Stimulated activated CD4-positive, alpha-beta T cell treated with anti-CD3 and anti-CD28 coated beads, Interleukin-1b, Interleukin-23, amount 100 ng/mL, for 24 hours (primary cell): ENCODE measurements around the gene GALNT12.

Experiments
- DNase-seq, 4 experiments: peaks; one replicate each; pipeline ENCODE4 v3.0.0-alpha.2; 2020; ENCODE audit warnings: low read depth in 4 of 4, low spot score in 1 of 4

Gene GALNT12

GRCh38 chr9:98877311-98877710 lies 69.8 kb downstream of the GALNT12 start:
- DNase-seq = no peak

- no peak for DNase-seq
Observed at GRCh38 chr9:98879094-98879962, 71.9 kb downstream of the GALNT12 start.

DNA sequence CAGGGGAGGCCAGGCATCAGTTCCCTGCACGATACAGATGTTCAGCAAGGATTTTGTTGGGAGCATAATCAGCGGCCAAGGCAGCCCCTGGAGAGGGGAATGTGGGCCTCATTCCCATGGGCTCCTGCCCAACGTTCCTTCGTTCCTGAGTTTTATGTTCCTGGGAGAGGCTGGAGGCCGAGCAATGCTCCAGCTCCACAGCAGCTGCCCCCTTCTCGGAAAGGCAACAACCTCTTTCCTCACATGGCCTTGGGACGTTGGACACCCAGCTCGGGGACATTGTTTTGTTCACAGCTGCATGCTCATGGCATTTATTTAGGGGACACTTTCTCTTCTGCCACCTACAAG lies 72.5 kb downstream of the GALNT12 start:
- no peak for DNase-seq

GRCh38 chr9:98880311-98881015 lies 73.0 kb downstream of the GALNT12 start:
- DNase-seq = no peak

GRCh38 chr9:98881356-98881755 lies 73.9 kb downstream of the GALNT12 start:
- no peak for DNase-seq

- no peak for DNase-seq
Observed at GRCh38 chr9:98881836-98882568, 74.5 kb downstream of the GALNT12 start.

DNA sequence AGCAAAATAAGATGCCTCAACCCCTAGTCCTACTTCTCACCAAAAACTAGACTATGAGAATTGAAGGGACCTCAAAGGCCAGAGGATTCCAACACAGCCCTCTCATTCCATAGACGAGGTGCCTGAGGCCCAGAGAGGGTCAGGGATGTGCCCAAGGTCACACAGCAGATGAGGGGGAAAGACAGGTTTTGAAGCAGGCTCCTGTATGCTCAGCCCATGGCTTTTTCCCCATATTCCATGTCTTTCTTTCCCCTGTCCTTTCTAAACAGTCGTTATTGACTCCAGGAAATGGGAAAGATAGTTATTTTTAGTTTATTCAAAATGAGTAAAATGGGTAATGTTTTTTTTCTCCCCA lies 75.1 kb downstream of the GALNT12 start:
- no peak for DNase-seq

DNA sequence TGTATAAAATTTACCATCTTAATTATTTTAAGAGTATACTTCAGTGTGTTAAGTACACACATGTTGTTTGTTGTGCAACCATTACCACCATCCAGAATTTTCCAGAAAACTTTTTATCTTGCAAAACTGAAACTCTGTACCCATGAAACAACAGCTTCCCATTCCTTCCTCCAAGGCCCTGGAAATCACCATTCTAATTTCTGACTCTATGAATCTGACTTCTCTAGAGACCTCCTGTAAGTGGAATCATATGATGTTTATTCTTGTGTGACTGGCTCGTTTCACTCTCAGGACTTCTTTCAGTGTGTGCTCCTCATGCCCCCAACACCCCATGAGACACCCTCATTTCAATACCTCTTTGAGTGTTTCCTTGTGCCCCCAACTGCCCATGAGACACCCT lies 75.8 kb downstream of the GALNT12 start:
- DNase-seq = no peak

DNA sequence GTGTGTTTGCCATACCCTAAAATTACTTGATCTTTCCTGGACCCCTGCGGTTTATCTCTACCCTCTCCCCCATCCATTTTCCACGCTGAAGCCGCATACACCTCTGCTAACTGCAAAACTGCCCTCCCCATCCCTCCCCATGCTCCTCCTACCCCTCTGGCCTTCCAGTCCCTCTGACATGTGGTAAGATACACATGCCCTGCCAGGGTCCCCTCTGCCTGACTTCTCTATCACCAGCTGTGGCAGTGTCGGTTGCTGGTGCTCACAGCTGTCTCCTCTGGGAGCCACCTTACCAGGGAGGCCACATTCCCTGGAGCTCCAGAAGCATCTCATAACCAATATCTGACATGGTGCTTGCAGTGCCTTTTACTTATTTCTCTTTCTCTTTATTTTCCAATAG lies 77.4 kb downstream of the GALNT12 start:
- DNase-seq = no peak

- DNase-seq = no peak
Observed at GRCh38 chr9:98885575-98886295, 78.3 kb downstream of the GALNT12 start.

- DNase-seq = no peak
Observed at GRCh38 chr9:98886691-98887229, 79.3 kb downstream of the GALNT12 start.

GRCh38 chr9:98887918-98888510 lies 80.5 kb downstream of the GALNT12 start:
- DNase-seq = no peak

- no peak for DNase-seq
Observed at GRCh38 chr9:98888801-98889421, 81.4 kb downstream of the GALNT12 start.

DNA sequence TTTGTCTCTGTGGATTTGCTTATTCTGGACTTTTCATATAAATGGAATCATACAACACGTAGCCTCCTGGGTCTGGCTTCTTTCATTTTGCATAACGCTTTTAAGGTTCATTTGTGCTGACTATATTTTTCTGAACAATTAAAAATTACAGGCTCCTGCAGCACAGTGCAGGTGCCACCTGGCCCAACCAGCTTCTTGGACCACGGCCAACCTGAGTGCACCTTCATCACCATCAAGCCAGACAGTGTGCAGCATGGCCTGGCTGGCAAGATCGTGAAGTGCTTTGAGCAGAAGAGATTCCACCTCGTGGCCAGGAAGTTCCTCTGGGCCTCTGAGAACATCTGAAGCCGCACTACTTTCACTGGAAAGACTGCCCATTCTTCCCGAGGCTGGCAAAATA lies 82.8 kb downstream of the GALNT12 start:
- no peak for DNase-seq

GRCh38 chr9:98892288-98892687 lies 84.8 kb downstream of the GALNT12 start:
- no peak for DNase-seq

DNA sequence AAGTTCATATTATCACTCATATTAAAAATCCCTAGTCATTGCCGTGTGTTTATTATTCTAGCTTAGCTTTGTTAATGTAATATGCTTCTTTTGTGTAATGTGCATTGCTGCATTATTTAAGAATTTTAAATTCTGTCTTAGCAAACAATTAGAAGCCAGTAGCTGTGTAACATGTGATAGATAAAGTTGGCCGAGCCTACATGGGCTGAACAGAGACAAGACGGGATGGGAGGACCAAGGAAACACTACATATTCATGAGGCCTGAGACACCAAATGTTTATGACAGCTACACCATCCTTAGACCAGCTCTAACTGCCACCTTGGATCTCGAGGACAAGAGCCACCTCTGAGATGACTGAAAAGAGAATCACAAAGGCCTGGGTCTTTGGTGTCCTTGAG lies 85.2 kb downstream of the GALNT12 start:
- DNase-seq = no peak

DNA sequence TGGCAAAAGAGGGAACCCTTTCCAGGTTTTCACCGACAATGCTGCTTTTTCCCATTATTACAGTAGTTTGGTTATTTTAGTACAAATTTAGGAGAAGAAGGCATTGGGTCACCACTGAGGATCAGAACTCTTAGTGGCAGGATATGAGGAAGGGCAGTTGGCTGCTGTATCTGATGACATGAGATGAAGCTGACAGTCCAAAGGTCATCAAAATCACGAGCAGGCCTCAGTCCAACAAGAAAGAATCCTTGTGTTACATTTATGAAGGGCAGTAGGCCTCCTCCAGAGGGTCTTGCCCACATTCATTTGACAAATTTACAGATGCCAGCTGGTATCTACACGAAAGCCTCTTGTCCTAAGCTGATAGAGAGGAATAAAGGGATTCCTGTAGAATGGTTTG lies 86.7 kb downstream of the GALNT12 start:
- no peak for DNase-seq

DNA sequence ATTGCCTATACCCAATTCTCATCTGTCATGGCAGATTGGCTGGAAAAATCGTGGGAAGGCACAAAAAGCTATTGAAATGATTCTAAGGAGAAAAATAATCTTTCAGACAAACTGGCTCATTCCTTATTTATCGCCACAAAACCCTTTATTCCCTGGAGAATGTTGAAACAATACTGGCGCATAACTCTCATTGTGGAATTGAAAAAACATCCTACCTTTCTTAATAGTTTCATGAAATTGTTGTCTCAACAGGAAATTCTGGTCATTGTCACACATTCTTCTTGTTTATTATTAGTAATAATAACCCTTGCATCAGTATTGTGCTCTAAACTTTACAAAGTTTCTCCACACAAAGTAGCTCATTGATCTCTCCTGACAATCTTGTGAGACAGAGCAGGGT lies 87.3 kb downstream of the GALNT12 start:
- DNase-seq = no peak

DNA sequence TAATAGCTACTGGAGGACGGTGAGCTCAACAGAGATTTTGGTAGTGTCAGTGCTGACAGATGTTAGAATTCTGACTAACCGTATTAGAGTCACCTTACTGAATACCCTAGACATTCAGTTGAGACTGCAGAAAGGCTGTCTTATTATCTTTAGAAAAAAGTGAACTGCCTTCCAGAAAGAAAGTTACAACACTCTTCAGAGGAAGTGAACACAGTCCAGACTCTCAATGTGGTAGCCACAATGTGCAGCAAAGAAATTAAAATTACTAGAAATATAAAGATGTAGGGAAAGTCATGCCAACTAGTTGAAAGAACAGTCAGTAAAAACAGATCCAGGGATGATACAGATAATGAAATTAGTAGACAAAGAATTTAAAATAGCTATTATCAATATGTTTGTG lies 89.2 kb downstream of the GALNT12 start:
- no peak for DNase-seq

- no peak for DNase-seq
Observed at GRCh38 chr9:98897745-98898144, 90.3 kb downstream of the GALNT12 start.
